NT2/D1 (cell line): ENCODE results near the gene SYT1.

Experiments
- SUZ12 ChIP-seq: IDR thresholded peaks from 2 replicates; pipeline ENCODE4 v1.6.1; 2011; ENCODE audit not compliant: insufficient read length, insufficient read depth; ENCODE audit errors: extremely low read depth
- YY1 ChIP-seq: IDR thresholded peaks from 2 replicates; pipeline ENCODE4 v1.6.1; 2011; ENCODE audit not compliant: insufficient read length, insufficient read depth
- ZNF274 ChIP-seq: IDR thresholded peaks from 2 replicates; pipeline ENCODE4 v1.6.1; 2011; ENCODE audit warnings: mild to moderate bottlenecking, low read depth, low read length

DNA sequence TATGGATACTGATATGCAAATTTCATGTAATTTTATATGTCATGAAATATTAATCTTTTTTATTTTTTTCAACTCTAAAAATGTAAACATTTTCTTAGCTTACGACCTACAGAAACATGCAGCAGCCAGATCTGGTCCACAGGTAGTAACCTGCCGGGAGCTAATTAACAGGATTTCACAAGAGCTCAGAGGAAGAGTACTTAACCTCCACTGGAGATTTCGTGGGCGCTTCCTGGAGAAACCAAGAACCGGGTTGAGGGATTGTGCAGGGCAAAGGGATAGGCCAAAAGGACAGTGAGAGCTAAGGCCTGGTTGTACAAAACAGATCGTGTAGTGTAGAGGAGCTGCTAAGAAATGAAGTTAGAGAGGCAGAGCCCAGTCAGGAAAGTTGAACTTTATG, 510.5 kb downstream of the SYT1 start:
- no peak for TF ChIP-seq YY1
- TF ChIP-seq ZNF274: no peak
- no peak for TF ChIP-seq SUZ12
